Left hindlimb (tissue), 1 donor: Measurements from ENCODE around the gene VAT1.
"Not testable (repeated sequence)": the region's sequence is repeated elsewhere in the genome, so short reads cannot be mapped to it uniquely, and the experiment has no call there.

Experiments
- DNase-seq: peaks from one replicate; pipeline ENCODE4 v3.0.0-alpha.2; 2018

VAT1 gene

DNA sequence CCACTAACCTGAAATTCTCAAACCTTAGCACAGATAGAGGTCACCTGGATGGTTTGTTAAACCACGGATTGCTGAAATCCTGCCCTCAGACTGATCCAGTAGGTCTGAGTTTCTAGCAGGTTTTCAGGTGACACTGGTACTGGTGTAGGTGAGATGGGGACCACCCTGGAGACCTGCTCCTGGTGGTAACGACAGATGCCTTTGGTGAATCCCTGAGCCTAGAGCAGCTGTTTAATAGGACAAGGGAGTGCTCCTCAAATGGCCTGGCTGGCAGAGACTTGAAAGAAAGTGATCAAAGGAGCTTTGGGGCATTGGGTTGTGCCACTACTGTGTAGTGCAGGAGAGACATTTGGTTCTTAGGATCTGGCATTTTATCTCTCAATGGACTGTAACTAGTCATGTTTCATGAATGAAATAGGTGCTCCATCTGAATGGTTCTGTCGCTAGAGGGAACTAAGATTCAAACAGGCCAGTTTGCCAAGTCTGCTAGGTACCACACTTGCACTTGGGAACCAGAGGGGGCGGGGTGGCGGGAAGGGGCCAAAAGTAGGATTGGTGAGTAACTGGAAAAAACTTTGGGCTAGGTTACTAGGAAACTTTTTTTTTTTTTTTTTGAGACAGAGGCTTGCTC lies 18.5 kb downstream of the VAT1 start:
- DNase-seq: no peak

DNA sequence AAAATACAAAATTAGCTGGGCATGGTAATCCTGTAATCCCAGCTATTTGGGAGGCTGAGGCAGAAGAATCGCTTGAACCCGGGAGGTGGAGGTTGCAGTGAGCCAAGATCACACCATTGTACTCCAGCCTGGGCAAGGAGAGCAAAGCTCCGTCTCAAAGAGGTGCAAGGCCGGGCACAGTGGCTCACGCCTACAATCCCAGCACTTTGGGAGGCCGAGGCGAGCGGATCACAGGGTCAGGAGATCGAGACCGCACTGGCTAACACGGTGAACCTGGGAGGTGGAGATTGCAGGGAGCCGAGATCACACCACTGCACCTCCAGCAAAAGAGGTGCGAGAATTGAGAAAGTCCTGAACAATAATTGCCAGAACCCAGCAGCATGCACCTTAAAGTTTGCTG lies 21.3 kb downstream of the VAT1 start:
- DNase-seq: not testable (repeated sequence)

DNA sequence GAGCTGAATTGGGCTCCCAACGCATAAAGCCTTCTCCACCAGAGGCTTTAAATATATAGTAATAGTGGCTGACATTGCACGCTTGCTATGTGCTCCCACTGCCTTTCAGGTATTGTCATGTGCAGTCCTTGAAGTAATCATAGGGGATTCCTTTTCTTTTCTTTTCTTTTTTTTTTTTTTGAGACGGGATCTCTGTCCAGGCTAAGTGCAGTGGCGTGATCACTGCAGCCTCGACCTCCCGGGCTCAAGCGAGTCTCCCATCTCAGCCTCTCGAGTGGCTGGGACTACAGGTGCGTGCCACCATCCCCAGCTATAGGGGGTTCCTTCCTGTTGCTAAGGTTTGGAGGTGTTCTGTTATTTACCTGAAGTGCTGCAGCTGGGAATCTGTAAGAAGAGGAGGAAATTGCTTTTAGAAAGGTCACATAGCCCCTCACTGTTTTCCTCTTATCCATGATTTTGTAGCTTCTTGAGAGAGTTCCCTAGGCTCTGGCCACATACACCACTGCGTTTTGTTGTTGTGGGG lies 23.1 kb downstream of the VAT1 start:
- no peak for DNase-seq

DNA sequence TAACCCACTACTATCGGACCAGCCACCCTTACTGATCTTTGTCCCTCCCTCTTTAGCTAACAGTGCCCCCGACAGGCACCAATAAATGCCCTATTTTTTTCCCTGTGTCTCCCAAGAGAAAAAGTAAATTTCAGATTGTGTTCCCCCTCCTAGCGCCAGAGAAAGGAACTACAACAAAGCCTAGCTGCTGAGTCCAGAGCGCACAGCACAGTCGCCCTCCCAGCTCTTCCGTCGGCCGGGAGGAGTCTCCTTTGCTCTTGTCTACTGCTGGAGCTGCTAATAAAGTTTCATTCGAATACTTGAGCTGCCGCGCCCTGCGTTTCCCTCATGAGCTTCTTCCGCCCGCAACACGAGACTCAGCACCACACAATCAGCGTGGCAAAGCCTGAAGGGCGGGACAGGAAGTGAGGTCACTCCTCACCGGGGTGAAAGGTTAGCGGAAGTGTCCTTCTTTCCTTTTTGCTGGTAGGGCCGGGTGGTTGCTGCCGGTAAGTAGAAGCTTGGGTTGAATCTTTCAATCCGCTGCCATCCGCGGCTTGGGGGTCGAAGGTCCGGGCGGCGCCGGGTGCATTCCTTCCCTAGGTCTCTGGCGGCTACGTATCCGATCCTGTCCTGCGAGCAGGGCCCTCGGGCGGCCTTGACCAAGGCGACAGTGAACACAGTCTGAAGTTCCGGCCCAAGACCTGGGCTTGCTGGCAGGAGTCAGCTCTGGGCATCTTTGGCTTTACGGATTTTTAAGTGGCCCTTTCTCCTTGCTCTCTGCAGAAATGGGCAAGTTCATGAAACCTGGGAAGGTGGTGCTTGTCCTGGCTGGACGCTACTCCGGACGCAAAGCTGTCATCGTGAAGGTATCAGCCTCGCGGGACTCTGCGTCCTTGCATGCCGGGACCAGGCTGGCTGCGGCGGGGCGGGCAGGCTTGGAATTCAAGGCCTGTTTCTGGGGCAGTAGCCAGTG lies 23.9 kb downstream of the VAT1 start, which contains the start of gene RPL27:
Gene RPL27, plus strand, starts transcription at position 436 of the 955 bp plus-strand sequence. Its CDS starts 332 bp downstream, at position 768.
- DNase-seq: peak; percentile 99

DNA sequence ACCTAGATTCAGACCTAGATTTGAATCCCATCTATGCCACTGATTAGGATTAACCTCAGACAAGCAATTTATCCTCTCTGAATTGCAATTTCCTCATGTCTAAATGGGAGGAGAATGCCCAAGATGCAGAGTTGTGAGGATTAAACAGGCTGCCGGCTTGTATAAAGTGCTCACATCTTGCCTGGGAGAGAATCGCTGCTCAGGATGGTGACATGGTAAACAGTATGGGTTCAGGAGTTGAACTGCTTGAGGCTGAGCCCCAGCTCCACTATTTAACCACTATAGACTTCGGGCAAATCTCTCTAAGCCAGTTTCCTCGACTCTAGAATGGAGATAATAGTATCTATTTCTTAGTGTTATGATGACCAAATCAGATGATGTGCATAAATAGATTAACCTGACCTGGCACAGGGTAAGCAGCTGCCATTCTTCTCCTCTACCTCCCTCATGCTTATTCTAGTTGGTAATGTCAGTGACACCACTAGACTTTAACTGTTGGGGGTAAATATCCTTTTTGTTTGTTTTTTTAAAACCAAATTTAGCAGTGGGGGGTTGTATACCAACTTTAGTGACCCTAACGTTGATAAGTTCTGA lies 24.7 kb downstream of the VAT1 start:
- no peak for DNase-seq

DNA sequence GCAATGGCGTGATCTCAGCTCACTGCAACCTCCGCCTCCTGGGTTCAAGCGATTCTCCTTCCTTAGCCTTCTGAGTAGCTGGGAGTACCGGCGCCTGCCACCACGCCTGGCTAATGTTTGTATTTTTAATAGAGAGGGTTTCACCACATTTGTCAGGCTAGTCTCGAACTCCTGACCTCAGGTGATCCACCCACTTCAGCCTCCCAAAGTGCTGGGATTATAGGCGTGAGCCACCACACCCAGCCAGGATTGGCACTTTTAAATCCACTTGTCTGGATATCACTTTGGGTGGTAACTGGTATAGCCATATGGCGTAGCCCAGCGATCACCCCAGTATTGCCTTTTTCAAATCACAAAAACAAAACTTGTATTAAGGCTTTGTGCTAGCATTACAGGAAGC lies 28.3 kb downstream of the VAT1 start:
- DNase-seq: not testable (repeated sequence)

DNA sequence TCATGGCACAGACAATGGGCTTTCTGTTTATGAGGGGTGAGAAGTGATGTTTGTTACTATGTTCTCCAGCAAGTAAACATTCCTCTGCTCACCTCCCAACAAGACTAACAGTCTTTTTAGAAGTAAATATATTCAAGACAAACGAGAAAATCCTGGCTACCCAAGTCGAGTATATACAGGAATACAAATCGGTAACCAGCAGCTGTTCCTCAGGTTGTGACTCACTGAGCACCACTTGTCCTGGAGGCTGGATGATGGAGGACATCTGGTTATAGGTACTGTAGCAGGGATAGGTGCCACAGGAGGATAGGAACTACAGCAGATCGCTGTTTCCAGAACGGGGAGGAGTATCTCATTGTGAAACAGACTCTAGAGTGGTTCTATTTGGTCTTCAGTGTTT lies 29.3 kb downstream of the VAT1 start:
- no peak for DNase-seq

DNA sequence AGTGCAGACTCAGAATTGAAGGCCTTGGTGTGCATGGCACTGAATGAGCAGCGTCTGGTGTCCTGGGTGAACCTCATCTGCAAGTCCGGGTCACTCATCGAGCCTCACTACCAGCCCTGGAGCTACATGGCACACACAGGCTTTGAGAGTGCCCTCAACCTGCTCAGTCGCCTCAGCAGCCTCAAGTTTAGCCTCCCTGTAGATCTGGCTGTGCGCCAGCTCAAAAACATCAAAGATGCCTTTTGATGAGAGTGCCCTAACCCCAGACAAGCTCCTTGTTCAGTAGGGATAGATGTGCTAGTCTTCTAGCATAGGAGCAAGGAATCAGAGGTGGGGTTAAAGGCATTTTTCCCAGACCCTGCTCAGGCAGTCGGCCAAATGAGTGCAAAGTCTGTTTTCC lies 30.7 kb downstream of the VAT1 start:
- no peak for DNase-seq

DNA sequence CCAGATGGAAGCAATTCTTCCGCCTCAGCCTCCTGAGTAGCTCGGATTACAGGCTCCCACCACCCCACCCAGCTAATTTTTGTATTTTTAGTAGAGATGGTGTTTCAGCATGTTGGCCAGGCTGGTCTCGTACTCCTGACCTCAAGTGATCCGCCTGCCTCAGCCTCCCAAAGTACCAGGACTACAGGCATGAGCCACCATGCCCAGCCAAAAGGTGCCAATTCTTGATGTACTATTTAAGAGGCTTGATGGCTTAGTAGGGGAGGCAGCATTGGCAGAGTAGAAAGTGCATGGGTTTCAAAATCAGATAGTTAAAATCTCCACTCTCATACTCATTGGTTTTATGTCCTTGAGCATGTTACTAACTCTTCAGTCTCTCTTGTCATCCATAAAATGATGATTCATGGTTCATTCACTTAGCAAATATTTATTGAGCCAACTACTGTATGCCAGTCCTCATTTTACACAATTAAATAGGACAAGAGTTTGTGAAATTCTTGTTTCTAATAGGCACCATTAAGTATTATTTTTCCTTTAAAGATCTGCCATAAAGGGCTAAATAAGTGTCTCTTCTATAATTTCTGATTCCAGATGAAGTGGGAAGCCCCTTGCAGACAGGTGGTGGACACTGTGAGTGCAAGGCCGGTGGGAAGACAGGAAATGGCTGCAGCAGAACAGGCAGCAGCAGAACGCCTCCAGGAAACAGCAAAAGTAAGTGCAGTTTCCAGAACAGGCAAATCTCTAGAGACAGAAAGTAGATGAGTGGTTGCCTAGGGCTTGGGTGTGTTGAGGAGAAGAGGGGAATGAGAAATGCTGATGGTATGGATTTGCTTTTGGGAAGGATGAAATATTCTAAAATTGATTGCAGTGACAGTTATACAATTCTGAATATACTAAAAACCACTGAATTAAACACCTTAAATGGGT lies 32.2 kb downstream of the VAT1 start:
- no peak for DNase-seq

DNA sequence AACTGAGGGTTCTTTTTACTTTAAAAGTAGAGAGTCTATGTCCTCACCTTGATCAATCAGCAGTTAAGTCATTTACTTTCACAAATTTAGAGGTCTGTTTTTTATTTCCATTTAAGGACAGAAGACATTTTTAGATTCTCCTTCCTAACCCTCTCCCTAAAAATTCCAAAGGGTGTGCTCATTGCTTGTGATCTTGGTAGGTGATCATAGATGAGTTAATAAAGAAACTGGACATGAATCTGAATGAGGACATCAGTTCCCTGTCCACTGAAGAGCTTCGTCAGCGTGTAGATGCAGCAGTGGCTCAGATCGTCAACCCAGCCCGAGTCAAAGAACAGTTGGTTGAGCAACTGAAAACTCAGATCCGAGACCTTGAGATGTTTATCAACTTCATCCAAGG lies 33.0 kb downstream of the VAT1 start:
- DNase-seq: no peak

DNA sequence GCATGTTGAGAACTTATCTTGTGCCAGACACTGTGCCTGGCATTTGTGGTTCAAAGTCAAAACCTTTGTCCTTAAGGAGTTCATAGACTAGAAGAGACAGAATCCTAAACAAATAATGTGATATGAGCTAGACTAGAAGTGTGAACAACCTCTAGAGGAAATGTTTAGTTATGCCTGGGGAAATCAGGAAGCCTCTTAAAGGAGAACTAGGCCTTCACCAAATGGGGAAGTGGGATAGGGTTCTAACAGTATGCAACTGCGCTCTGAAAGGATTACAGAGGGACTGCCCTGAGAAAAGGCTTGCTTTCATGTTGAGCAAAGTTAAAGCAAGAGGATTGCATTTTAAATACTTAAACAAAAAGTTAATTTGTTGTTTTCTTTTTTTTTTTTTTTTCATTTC lies 37.0 kb downstream of the VAT1 start:
- DNase-seq: no peak

DNA sequence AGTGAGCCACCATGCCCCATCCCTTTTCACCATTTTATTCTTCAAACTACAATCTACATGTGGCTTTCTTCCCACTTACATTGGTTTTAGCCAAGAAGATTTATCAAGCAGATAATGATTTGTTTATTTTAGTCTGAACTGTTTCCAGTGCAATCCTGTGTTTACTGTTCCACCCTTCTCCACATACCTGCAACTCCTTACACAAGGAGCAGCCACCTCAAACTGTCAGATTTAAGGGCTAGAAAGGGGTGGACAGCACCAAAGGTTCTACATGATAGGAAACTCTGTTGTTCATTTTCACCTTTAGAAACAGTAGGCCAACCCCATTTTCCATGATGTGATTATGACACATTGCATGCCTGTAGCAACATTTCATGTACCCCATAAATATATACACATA lies 39.9 kb downstream of the VAT1 start:
- DNase-seq: no peak

DNA sequence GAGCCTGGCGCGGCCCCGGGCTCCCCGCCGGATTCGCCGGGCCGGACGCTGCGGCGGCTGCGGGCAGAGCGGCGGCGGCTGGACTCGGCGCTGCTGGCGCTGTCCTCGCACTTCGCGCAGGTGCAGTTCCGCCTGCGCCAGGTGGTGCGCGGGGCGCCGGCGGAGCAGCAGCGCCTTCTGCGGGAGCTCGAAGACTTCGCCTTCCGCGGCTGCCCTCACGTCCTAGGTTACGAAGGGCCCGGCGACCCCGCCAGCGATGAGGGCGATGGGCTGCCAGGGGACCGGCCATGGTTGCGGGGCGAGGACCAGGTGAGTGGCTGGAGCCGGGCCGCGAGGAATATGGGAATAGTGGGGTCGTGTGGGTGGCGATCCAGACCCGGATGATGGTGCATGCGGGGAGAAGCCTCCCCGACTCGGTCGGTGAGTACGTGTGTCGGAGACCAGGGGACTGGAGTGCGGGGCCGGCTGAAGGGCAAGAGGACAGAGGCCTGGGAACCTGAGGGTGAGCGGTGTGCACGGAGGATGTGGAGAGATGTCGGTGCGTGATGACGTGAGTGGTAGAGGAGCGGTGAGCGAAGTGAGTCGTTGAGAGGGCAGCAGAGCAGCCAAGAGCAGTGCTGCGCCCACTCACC lies 41.3 kb downstream of the VAT1 start:
- no peak for DNase-seq

DNA sequence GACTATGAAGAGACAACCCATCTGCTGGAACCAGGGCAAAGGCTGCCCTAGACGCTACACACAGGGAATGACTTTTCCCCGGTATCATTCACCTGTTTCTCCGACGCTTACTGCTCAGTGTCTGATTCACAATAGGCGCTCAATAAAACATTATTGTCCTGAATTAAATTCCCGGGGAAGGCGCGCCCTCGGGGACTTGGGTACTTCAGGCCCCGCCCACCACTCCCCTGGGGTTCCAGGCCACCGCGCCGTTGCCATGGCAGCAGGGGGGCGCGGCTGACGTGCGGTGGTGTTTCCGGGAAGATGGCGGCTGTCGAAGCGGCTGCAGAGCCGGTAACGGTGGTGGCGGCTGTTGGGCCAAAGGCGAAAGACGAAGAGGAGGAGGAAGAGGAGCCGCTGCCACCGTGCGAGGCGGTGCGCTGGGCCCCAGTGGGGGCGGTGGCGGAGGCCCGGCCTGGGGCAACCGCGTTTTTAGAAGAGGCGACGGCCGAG lies 41.9 kb downstream of the VAT1 start, which contains the start of gene RUNDC1:
Gene RUNDC1, plus strand, starts transcription at position 292 of the 492 bp plus-strand sequence. Its CDS starts 12 bp downstream, at position 304.
- peak; percentile 90 for DNase-seq

DNA sequence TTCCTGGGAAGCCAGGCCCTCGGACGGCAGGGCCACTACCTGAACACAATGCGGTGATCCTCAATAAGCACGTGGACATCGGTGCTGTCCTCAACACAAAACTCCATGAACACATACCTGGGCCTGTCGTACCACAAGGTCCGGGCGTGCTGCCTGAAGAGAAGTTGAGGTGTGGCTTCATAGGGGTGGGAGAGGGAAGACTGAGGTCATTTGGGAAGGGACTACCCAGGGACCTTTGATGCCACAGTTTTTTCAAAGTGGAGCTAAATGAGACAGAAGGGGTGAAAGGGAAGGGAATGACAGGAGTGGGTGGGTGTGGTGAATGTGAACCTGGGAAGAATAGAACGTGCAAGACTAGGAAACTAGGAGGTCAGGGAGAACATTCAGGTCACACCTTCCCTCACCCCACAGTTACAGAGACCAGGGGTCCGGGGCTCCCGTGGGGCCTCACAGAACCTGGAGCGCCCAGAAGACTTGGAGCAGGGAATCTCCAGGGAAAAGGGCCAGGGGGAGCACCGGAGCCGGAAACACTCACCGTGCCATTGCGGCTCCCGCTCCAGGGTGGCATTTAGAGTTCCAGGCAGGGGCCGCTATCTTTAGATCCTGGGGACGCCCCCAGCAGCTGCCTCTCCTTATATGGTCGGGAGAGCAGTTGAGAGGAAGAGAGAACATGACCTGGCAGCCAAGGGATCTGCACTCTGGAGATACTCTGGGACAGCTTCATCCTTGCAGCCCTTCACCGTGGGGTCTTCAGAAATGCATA lies 42.5 kb downstream of the VAT1 start, which contains the start of gene PTGES3L:
Gene PTGES3L, minus strand, starts transcription at position 570 of the 763 bp plus-strand sequence. Its CDS starts 27 bp downstream, at position 543.
- DNase-seq: peak; percentile 65

DNA sequence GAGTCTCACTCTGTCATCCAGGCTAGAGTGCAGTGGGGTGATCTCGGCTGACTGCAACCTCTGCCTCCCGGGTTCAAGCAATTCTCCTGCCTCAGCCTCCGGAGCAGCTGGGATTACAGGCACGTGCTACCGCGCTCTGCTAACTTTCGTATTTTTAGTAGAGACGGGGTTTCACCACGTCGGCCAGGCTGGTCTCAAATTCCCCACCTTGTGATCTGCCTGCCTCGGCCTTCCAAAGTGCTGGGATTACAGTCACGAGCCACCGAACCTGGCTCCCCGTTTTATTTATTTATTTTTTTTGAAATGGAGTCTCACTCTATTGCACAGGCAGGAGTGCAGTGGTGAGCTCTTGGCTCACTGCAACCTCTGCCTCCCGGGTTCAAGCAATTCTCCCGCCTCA lies 46.5 kb downstream of the VAT1 start:
- DNase-seq: not testable (repeated sequence)

DNA sequence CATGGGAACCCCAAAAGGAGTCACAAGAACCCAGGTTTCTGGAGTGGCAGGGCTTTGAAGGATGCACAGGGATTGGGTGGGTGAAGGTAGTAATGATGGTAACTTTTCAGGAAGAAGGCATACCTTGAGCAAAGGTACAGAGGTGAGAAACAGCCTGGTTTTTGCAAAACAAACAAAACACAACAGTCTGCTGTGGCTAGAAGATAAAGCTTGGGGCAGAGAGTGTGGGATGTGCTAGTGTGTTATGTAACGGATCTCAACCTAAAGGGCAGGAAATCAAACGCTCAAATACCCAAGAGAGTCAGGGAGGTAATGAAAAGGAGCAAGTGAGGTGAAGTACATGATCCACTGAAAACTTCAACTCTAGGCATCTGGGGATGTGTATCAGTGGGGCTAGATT lies 46.9 kb downstream of the VAT1 start:
- no peak for DNase-seq

DNA sequence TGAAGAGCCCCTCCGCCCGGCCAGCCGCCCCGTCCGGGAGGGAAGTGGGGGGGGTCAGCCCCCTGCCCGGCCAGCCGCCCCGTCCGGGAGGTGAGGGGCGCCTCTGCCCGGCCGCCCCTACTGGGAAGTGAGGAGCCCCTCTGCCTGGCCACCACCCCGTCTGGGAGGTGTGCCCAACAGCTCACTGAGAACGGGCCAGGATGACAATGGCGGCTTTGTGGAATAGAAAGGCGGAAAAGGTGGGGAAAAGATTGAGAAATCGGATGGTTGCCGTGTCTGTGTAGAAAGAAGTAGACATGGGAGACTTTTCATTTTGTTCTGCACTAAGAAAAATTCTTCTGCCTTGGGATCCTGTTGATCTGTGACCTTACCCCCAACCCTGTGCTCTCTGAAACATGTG lies 48.9 kb downstream of the VAT1 start:
- DNase-seq: not testable (repeated sequence)

DNA sequence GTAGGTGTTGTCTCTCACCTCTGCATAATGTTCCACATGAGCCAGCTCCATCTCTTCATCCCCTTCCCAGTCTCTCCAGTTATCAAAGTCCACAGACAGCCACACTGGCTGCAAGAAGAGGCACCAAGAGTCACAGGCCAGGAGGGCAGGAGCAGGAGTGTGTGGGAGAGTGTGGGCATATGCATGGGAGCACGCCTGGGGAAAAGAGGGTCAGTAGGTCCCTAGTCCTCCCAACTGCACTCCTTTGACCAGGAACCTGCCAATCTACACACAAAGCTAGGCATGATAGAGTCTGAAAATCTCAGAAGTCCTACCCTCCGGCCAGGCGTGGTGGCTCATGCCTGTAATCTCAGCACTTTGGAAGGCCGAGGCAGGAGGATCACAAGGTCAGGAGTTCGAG lies 50.6 kb downstream of the VAT1 start:
- no peak for DNase-seq

DNA sequence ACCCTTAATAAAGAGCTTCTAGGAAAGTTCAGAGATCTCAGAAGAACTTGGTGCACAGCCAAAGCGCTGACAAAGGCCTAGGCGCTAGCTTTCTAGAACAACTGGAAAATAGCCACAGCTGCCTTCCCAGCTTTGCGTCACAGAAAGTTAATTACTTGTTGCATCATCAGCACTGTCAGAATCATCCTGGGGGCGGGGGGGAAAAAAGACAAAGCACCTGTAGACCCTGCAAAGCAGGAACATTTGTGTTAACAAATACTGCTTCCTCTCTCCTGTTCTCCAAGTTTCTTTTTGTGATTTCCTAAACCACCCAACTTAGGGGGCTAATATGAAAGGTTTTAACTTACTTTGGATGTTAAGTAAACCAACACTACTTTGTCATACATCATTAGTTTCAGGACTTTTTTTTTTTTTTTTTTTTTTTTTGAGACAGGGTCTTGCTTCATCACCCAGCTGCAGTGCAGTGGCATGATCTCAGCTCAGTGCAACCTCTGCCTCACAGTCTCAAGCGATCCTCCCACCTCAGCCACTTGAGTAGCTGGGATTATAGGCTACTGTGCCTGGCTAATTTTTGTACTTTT lies 53.1 kb downstream of the VAT1 start:
- DNase-seq: no peak
